AG09319 (cell line): ENCODE results near the gene NAB1.

Source experiments
- DNase-seq: peaks from one replicate; pipeline ENCODE4 v3.0.0-alpha.2; 2010; ENCODE audit warnings: low read depth; ENCODE audit errors: extremely low read depth
- TF ChIP-seq, protein P1 (sequence below): IDR thresholded peaks from 2 replicates; pipeline ENCODE4 v1.5.1; 2011; ENCODE audit warnings: low read depth, mild to moderate bottlenecking, inconsistent platforms, low read length, moderate library complexity

The NAB1 gene

GRCh38 chr2:190694479-190694878 lies 45.6 kb downstream of the NAB1 start:
- TF ChIP-seq, protein P1, sequence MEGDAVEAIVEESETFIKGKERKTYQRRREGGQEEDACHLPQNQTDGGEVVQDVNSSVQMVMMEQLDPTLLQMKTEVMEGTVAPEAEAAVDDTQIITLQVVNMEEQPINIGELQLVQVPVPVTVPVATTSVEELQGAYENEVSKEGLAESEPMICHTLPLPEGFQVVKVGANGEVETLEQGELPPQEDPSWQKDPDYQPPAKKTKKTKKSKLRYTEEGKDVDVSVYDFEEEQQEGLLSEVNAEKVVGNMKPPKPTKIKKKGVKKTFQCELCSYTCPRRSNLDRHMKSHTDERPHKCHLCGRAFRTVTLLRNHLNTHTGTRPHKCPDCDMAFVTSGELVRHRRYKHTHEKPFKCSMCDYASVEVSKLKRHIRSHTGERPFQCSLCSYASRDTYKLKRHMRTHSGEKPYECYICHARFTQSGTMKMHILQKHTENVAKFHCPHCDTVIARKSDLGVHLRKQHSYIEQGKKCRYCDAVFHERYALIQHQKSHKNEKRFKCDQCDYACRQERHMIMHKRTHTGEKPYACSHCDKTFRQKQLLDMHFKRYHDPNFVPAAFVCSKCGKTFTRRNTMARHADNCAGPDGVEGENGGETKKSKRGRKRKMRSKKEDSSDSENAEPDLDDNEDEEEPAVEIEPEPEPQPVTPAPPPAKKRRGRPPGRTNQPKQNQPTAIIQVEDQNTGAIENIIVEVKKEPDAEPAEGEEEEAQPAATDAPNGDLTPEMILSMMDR: no peak
- DNase-seq: no peak

GRCh38 chr2:190695739-190696138 lies 46.9 kb downstream of the NAB1 start:
- TF ChIP-seq, protein P1: no peak

GRCh38 chr2:190696792-190697398 lies 48.0 kb downstream of the NAB1 start:
- no peak for DNase-seq
- TF ChIP-seq, protein P1: no peak

More at GRCh38 chr2:190695739-190696138, 46.9 kb downstream of the NAB1 start:
- DNase-seq: no peak

DNA sequence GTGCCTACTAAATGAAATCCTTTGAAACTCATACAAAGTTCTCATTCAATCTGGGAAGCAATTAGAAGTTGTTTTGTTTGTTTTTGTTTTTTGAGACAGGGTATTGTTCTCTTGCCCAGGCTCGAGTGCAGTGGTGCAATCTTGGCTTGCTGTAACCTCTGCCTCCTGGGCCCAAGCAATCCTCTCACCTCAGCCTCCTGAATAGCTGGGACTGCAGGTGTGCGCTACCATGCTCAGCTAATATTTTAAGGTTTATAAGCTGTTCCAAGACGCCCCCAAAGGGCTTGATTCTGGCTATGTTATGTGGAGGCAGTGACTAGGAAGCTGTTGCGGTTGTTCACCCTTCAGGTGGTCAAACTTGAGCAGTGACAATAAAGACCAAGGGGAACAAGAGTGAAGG lies 48.5 kb downstream of the NAB1 start:
- DNase-seq: no peak
- TF ChIP-seq, protein P1: no peak

GRCh38 chr2:190698895-190699294 lies 50.0 kb downstream of the NAB1 start:
- DNase-seq: no peak
- TF ChIP-seq, protein P1: peak; percentile 26

DNA sequence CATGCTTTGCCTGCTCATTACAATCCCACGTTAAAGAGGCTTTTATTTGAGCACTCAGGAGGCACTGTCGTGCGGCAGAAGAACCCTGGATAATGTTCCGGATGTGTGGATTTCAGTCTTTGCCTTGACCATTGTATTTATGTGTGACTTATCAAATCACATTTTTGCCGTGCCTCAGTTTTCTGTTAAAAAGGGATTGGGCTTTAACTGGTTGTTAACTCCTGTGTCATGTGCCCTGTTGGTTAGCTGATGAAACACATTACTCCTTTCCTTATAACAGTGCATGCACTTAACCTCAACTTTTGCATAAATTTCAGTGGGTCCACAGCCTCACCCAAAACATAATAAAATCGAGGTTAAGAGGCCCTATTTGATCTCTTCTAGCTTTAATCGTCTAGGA lies 52.7 kb downstream of the NAB1 start:
- DNase-seq: no peak
- TF ChIP-seq, protein P1: no peak

GRCh38 chr2:190705280-190705679 lies 56.4 kb downstream of the NAB1 start:
- no peak for DNase-seq
- TF ChIP-seq, protein P1: no peak
